Stimulated activated CD4-positive, alpha-beta T cell treated with anti-CD3 and anti-CD28 coated beads, TNF-alpha, amount 100 ng/mL, for 24 hours (primary cell): Measurements from ENCODE around the gene FAM149B1.

Experiments
- DNase-seq, 3 experiments: peaks; one replicate each; pipeline ENCODE4 v3.0.0-alpha.2; 2020; ENCODE audit warnings: low read depth in 3 of 3

Gene FAM149B1

GRCh38 chr10:73287441-73287840, 119.5 kb downstream of the FAM149B1 start:
- no peak for DNase-seq

- DNase-seq = no peak
These were observed 122.0 kb downstream of the FAM149B1 start for GRCh38 chr10:73289958-73290357.

- DNase-seq = no peak
These were observed 125.5 kb downstream of the FAM149B1 start for GRCh38 chr10:73293461-73293860.
